ENCODE data around the gene GPR17. TPM values are rescaled to one million over a fixed set of nuclear protein-coding genes. Genes with fewer than 3 reads are reported as not detected.

The GPR17 gene
- total RNA-seq, 1 donor from 2014 or later = not detected

- Mint-ChIP-seq H3K4me1 (peaks cover 10% of the 10 kb centered on the region), H3K4me3 (no peak overlapping the region), H3K9me3 (no peaks in the 10 kb centered on the region), H3K27me3 (ENCODE audit: low read depth) (peaks cover 11% of the 10 kb centered on the region), H3K27ac (no peak overlapping the region), H3K36me3 (no peaks in the 10 kb centered on the region)
- peak in 1 of 2 experiments; percentile 12 for DNase-seq (ENCODE audit: low spot score in 2 of 2, unreplicated experiment in 2 of 2)
- TF ChIP-seq CTCF (IDR thresholded peaks at IDR 0.05; ENCODE audit: unreplicated experiment) = no peak
These were observed 23.2 kb upstream of the GPR17 start for GRCh38 chr2:127622561-127623387.

- Mint-ChIP-seq H3K9me3 (no peaks in the 10 kb centered on the region), H3K4me1 (peaks cover 7% of the 10 kb centered on the region), H3K27me3 (ENCODE audit: low read depth) (peaks cover 9% of the 10 kb centered on the region), H3K4me3 (no peak overlapping the region), H3K27ac (no peak overlapping the region), H3K36me3 (no peaks in the 10 kb centered on the region)
- peak in 1 of 2 experiments; percentile 11 for DNase-seq (ENCODE audit: low spot score in 2 of 2, unreplicated experiment in 2 of 2)
- TF ChIP-seq CTCF (IDR thresholded peaks at IDR 0.05; ENCODE audit: unreplicated experiment) = no peak
These were observed 22.3 kb upstream of the GPR17 start for GRCh38 chr2:127623388-127624319.

- Mint-ChIP-seq H3K4me1 (peaks cover 6% of the 10 kb centered on the region), H3K27me3 (ENCODE audit: low read depth) (peaks cover 7% of the 10 kb centered on the region), H3K36me3 (no peaks in the 10 kb centered on the region), H3K4me3 (no peak overlapping the region), H3K9me3 (no peaks in the 10 kb centered on the region), H3K27ac (no peak overlapping the region)
- TF ChIP-seq CTCF (IDR thresholded peaks at IDR 0.05; ENCODE audit: unreplicated experiment) = no peak
- peak in 1 of 2 experiments; percentile 10 for DNase-seq (ENCODE audit: low spot score in 2 of 2, unreplicated experiment in 2 of 2)
These were observed 21.6 kb upstream of the GPR17 start for GRCh38 chr2:127624320-127624755.

GRCh38 chr2:127624756-127625571 is 21.0 kb upstream of the GPR17 start:
- no peak for TF ChIP-seq CTCF (IDR thresholded peaks at IDR 0.05; ENCODE audit: unreplicated experiment)
- no peaks in the 10 kb centered on the region for H3K4me1 Mint-ChIP-seq
- peaks cover 7% of the 10 kb centered on the region for H3K27me3 Mint-ChIP-seq (ENCODE audit: low read depth)
- H3K4me3 Mint-ChIP-seq = no peak overlapping the region
- DNase-seq (ENCODE audit: low spot score in 2 of 2, unreplicated experiment in 2 of 2) = peak in 1 of 2 experiments; percentile 15
- H3K27ac Mint-ChIP-seq = no peak overlapping the region
- H3K36me3 Mint-ChIP-seq = no peaks in the 10 kb centered on the region
- H3K9me3 Mint-ChIP-seq = no peaks in the 10 kb centered on the region

- no peaks in the 10 kb centered on the region for H3K36me3 Mint-ChIP-seq
- no peak overlapping the region for H3K4me3 Mint-ChIP-seq
- H3K4me1 Mint-ChIP-seq = no peaks in the 10 kb centered on the region
- peaks cover 7% of the 10 kb centered on the region for H3K27me3 Mint-ChIP-seq (ENCODE audit: low read depth)
- H3K9me3 Mint-ChIP-seq = no peaks in the 10 kb centered on the region
- no peak overlapping the region for H3K27ac Mint-ChIP-seq
- no peak for DNase-seq (ENCODE audit: low spot score in 2 of 2, unreplicated experiment in 2 of 2)
- no peak for TF ChIP-seq CTCF (IDR thresholded peaks at IDR 0.05; ENCODE audit: unreplicated experiment)
These were observed 20.4 kb upstream of the GPR17 start for GRCh38 chr2:127625572-127625951.

All from mesothelial cell of epicardium (in vitro differentiated cells).